ENCODE data around the gene KRT38.

KRT38 gene

DNA sequence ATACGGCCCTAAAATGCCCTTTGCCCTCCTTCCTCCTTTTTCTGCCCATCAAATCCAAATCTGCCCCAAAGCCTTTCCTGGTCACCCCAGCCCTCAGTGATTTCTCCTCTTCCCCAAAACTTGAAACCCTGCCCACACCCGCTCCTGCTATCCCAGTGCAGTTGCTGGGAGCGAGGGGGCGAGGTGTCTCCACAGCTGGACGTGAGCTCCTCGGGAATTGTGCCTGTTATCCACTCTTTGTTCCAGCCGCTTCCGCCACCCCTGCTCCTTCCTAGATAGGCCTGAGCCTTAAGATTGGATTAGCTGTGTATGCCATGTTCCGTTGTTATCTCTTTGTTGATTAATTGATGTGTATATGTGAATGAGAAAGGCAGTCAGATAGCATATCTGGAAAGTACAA, 42.7 kb upstream of the KRT38 start:
- Histone ChIP-seq H3K4me2 (ENCODE audit: low read length) (no peak overlapping the region), H3K79me2 (ENCODE audit: insufficient read depth, low read length) (no peaks in the 10 kb centered on the region), H3K9me3 (ENCODE audit: low read length) (no peaks in the 10 kb centered on the region), H3K4me3 (ENCODE audit: low read depth, low read length, poor library complexity, severe bottlenecking) (no peak overlapping the region), H4K20me1 (ENCODE audit: insufficient read depth, low read length) (no peaks in the 10 kb centered on the region), H3K27me3 (ENCODE audit: insufficient read depth, low read length) (0 out of 2 replicates have a peak, but pooled peaks cover 3% of the 10 kb centered on the region), H2AFZ (ENCODE audit: low read length) (no peak overlapping the region), H3K36me3 (ENCODE audit: insufficient read depth, low read length) (no peaks in the 10 kb centered on the region), H3K27ac (ENCODE audit: low read depth, low read length, poor library complexity, severe bottlenecking) (no peak overlapping the region), H3K9me2 (ENCODE audit: low read depth, low read length) (no peaks in the 10 kb centered on the region), H3K9ac (ENCODE audit: low read length) (no peak overlapping the region), H3F3A (ENCODE audit: insufficient read depth, low read length) (no peaks in the 10 kb centered on the region), H3K4me1 (ENCODE audit: insufficient read depth, low read length, severe bottlenecking) (no peaks in the 10 kb centered on the region)
- TF ChIP-seq EZH2 (IDR thresholded peaks at IDR 0.05; ENCODE audit: borderline replicate concordance, low read length) = no peak
- TF ChIP-seq CTCF (IDR thresholded peaks at IDR 0.05; ENCODE audit: low read length) = no peak

DNA sequence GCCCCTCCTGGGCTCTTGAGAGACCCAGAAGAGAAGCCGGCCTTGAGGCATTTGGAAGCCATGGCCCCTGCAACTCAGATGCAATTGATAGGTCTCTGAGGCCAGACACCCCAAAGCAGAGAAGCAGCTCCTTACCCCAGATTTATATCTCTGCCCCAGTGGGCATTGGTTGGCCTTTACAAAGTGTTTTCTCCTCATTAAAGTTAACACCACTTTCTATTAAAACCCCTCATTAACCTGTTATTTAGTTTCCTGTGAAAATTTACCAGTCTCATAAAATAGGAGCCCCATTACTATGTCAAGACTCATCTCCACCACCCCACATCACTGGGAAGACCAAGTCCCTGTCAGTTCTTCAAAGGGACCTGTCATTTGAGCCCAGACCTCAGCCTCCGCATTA, 40.3 kb upstream of the KRT38 start, which contains the start of gene KRT35:
KRT35 (minus strand) TSS at position 116 of the 400 bp plus-strand sequence; CDS start at position 62, 54 bp downstream.
- Histone ChIP-seq H3F3A (ENCODE audit: insufficient read depth, low read length) (no peaks in the 10 kb centered on the region), H3K4me2 (ENCODE audit: low read length) (no peak within 1 kb of the TSS), H3K9me3 (ENCODE audit: low read length) (no peaks in the 10 kb centered on the region), H3K27ac (ENCODE audit: low read depth, low read length, poor library complexity, severe bottlenecking) (no peak within 1 kb of the TSS), H3K36me3 (ENCODE audit: insufficient read depth, low read length) (no peaks in the 10 kb centered on the region), H3K79me2 (ENCODE audit: insufficient read depth, low read length) (no peaks in the 10 kb centered on the region), H3K9me2 (ENCODE audit: low read depth, low read length) (no peaks in the 10 kb centered on the region), H3K4me1 (ENCODE audit: insufficient read depth, low read length, severe bottlenecking) (no peaks in the 10 kb centered on the region), H3K9ac (ENCODE audit: low read length) (no peak within 1 kb of the TSS), H2AFZ (ENCODE audit: low read length) (no peak within 1 kb of the TSS), H3K27me3 (ENCODE audit: insufficient read depth, low read length) (no peaks in the 10 kb centered on the region; the same call in 1 of the 2 replicates), H4K20me1 (ENCODE audit: insufficient read depth, low read length) (no peaks in the 10 kb centered on the region), H3K4me3 (ENCODE audit: low read depth, low read length, poor library complexity, severe bottlenecking) (no peak within 1 kb of the TSS)
- TF ChIP-seq CTCF (IDR thresholded peaks at IDR 0.05; ENCODE audit: low read length) (no peak), EZH2 (IDR thresholded peaks at IDR 0.05; ENCODE audit: borderline replicate concordance, low read length) (no peak)

- Histone ChIP-seq H4K20me1 (ENCODE audit: insufficient read depth, low read length) (no peaks in the 10 kb centered on the region), H3K79me2 (ENCODE audit: insufficient read depth, low read length) (no peaks in the 10 kb centered on the region), H3K36me3 (ENCODE audit: insufficient read depth, low read length) (no peaks in the 10 kb centered on the region), H3K27me3 (ENCODE audit: insufficient read depth, low read length) (no peaks in the 10 kb centered on the region; the same call in 1 of the 2 replicates), H3K9ac (ENCODE audit: low read length) (no peak overlapping the region), H3K4me2 (ENCODE audit: low read length) (no peak overlapping the region), H3K4me1 (ENCODE audit: insufficient read depth, low read length, severe bottlenecking) (no peaks in the 10 kb centered on the region), H3K4me3 (ENCODE audit: low read depth, low read length, poor library complexity, severe bottlenecking) (no peak overlapping the region), H3F3A (ENCODE audit: insufficient read depth, low read length) (no peaks in the 10 kb centered on the region), H3K9me2 (ENCODE audit: low read depth, low read length) (no peaks in the 10 kb centered on the region), H2AFZ (ENCODE audit: low read length) (no peak overlapping the region), H3K27ac (ENCODE audit: low read depth, low read length, poor library complexity, severe bottlenecking) (no peak overlapping the region), H3K9me3 (ENCODE audit: low read length) (no peaks in the 10 kb centered on the region)
- no peak for TF ChIP-seq EZH2 (IDR thresholded peaks at IDR 0.05; ENCODE audit: borderline replicate concordance, low read length)
- no peak for TF ChIP-seq CTCF (IDR thresholded peaks at IDR 0.05; ENCODE audit: low read length)
Measured at GRCh38 chr17:41480581-41480980, 39.8 kb upstream of the KRT38 start.

Data from OCI-LY1 (cell line).